ENCODE results near the gene MYEOV. TPM values are rescaled to one million over a fixed set of nuclear protein-coding genes. Genes with fewer than 3 reads are reported as not detected.

MYEOV gene
- total and polyA plus RNA-seq, 5 donors from 2014 or later, result 1.0 TPM; not detected in 4

GRCh38 chr11:69310934-69311766, 17.2 kb downstream of the MYEOV start:
- Mint-ChIP-seq H3K36me3 (no peaks in the 10 kb centered on the region), H3K4me3 (peak overlapping the region in 1 of 4 donors; percentile 21), H3K27ac (peak overlapping the region in 1 of 3 donors; percentile 87), H3K27me3 (no peaks in the 10 kb centered on the region), H3K9me3 (no peaks in the 10 kb centered on the region), H3K4me1 (peaks cover 0 to 15% (median 6%) of the 10 kb centered on the region in 4 donors)
- Histone ChIP-seq H3K27ac (ENCODE audit: insufficient read depth, low read length, poor library complexity, severe bottlenecking) (no peak overlapping the region), H3K4me3 (ENCODE audit: low read depth, low read length) (no peak overlapping the region), H3K36me3 (ENCODE audit: control insufficient read depth, insufficient read depth, low read length) (no peaks in the 10 kb centered on the region), H3K9me3 (ENCODE audit: control insufficient read depth in 2 of 2, low read length in 2 of 2) (no peaks in the 10 kb centered on the region), H3K27me3 (ENCODE audit: control insufficient read depth, insufficient read depth, low read length) (no peaks in the 10 kb centered on the region), H3K4me1 (ENCODE audit: control insufficient read depth, insufficient read depth, low read length, poor library complexity, severe bottlenecking) (peaks cover 16% of the 10 kb centered on the region)
- ATAC-seq (ENCODE audit: low read depth in 2 of 2) (no peak), DNase-seq (no peak)

GRCh38 chr11:69311767-69312385, 17.9 kb downstream of the MYEOV start:
- H3K9me3 Mint-ChIP-seq, result no peaks in the 10 kb centered on the region
- H3K27ac ChIP-seq (ENCODE audit: insufficient read depth, low read length, poor library complexity, severe bottlenecking), result no peak overlapping the region
- H3K4me3 Mint-ChIP-seq, result peak overlapping the region in 2 of 4 donors; percentile 33 to 82
- peaks cover 16% of the 10 kb centered on the region for H3K4me1 ChIP-seq (ENCODE audit: control insufficient read depth, insufficient read depth, low read length, poor library complexity, severe bottlenecking)
- H3K4me1 Mint-ChIP-seq, result peaks cover 0 to 15% (median 6%) of the 10 kb centered on the region in 4 donors
- H3K9me3 ChIP-seq (ENCODE audit: control insufficient read depth in 2 of 2, low read length in 2 of 2), result no peaks in the 10 kb centered on the region
- H3K4me3 ChIP-seq (ENCODE audit: low read depth, low read length), result no peak overlapping the region
- no peaks in the 10 kb centered on the region for H3K27me3 Mint-ChIP-seq
- no peaks in the 10 kb centered on the region for H3K36me3 Mint-ChIP-seq
- H3K36me3 ChIP-seq (ENCODE audit: control insufficient read depth, insufficient read depth, low read length), result no peaks in the 10 kb centered on the region
- H3K27me3 ChIP-seq (ENCODE audit: control insufficient read depth, insufficient read depth, low read length), result no peaks in the 10 kb centered on the region
- ATAC-seq (ENCODE audit: low read depth in 2 of 2) (no peak), DNase-seq (peak in 1 of 3 donors; percentile 18)
- peak overlapping the region; percentile 76 to 87 (median 85) for H3K27ac Mint-ChIP-seq

GRCh38 chr11:69312453-69313404, 18.8 kb downstream of the MYEOV start:
- H3K36me3 Mint-ChIP-seq, result no peaks in the 10 kb centered on the region

GRCh38 chr11:69313992-69314391, 20.0 kb downstream of the MYEOV start:
- Mint-ChIP-seq H3K27ac (no peak overlapping the region), H3K36me3 (no peaks in the 10 kb centered on the region), H3K27me3 (no peaks in the 10 kb centered on the region), H3K4me3 (no peak overlapping the region), H3K4me1 (peaks cover 0 to 15% (median 6%) of the 10 kb centered on the region in 4 donors), H3K9me3 (peaks cover 0 to 4% (median under 1%) of the 10 kb centered on the region in 7 donors)
- Histone ChIP-seq H3K9me3 (ENCODE audit: control insufficient read depth in 2 of 2, low read length in 2 of 2) (no peaks in the 10 kb centered on the region), H3K27ac (ENCODE audit: insufficient read depth, low read length, poor library complexity, severe bottlenecking) (no peak overlapping the region), H3K4me1 (ENCODE audit: control insufficient read depth, insufficient read depth, low read length, poor library complexity, severe bottlenecking) (peaks cover 16% of the 10 kb centered on the region), H3K36me3 (ENCODE audit: control insufficient read depth, insufficient read depth, low read length) (no peaks in the 10 kb centered on the region), H3K27me3 (ENCODE audit: control insufficient read depth, insufficient read depth, low read length) (no peaks in the 10 kb centered on the region), H3K4me3 (ENCODE audit: low read depth, low read length) (no peak overlapping the region)
- no peak for ATAC-seq (ENCODE audit: low read depth in 2 of 2)
- DNase-seq, result no peak

More at GRCh38 chr11:69312453-69313404, 18.8 kb downstream of the MYEOV start:
- Mint-ChIP-seq H3K4me3 (no peak overlapping the region), H3K4me1 (peaks cover 0 to 15% (median 6%) of the 10 kb centered on the region in 4 donors), H3K27me3 (no peaks in the 10 kb centered on the region), H3K9me3 (peaks cover 0 to 4% (median 0%) of the 10 kb centered on the region in 7 donors), H3K27ac (peak overlapping the region in 2 of 3 donors; percentile 63 to 87)
- Histone ChIP-seq H3K27me3 (ENCODE audit: control insufficient read depth, insufficient read depth, low read length) (no peaks in the 10 kb centered on the region), H3K9me3 (ENCODE audit: control insufficient read depth in 2 of 2, low read length in 2 of 2) (no peaks in the 10 kb centered on the region), H3K4me1 (ENCODE audit: control insufficient read depth, insufficient read depth, low read length, poor library complexity, severe bottlenecking) (peaks cover 16% of the 10 kb centered on the region), H3K4me3 (ENCODE audit: low read depth, low read length) (no peak overlapping the region), H3K27ac (ENCODE audit: insufficient read depth, low read length, poor library complexity, severe bottlenecking) (no peak overlapping the region), H3K36me3 (ENCODE audit: control insufficient read depth, insufficient read depth, low read length) (no peaks in the 10 kb centered on the region)
- no peak for ATAC-seq (ENCODE audit: low read depth in 2 of 2)
- no peak for DNase-seq

- H3K27me3 ChIP-seq (ENCODE audit: control insufficient read depth, insufficient read depth, low read length), result no peaks in the 10 kb centered on the region
- no peak overlapping the region for H3K4me3 Mint-ChIP-seq
- H3K9me3 ChIP-seq (ENCODE audit: control insufficient read depth in 2 of 2, low read length in 2 of 2), result no peaks in the 10 kb centered on the region
- DNase-seq (no peak), ATAC-seq (ENCODE audit: low read depth in 2 of 2) (no peak)
- H3K4me1 Mint-ChIP-seq, result peaks cover 0 to 15% (median 6%) of the 10 kb centered on the region in 4 donors
- H3K27ac Mint-ChIP-seq, result no peak overlapping the region
- H3K9me3 Mint-ChIP-seq, result peaks cover 0 to 4% (median 1%) of the 10 kb centered on the region in 7 donors
- no peak overlapping the region for H3K27ac ChIP-seq (ENCODE audit: insufficient read depth, low read length, poor library complexity, severe bottlenecking)
- no peaks in the 10 kb centered on the region for H3K36me3 ChIP-seq (ENCODE audit: control insufficient read depth, insufficient read depth, low read length)
- no peaks in the 10 kb centered on the region for H3K27me3 Mint-ChIP-seq
- H3K4me1 ChIP-seq (ENCODE audit: control insufficient read depth, insufficient read depth, low read length, poor library complexity, severe bottlenecking), result peaks cover 16% of the 10 kb centered on the region
- H3K36me3 Mint-ChIP-seq, result no peaks in the 10 kb centered on the region
- H3K4me3 ChIP-seq (ENCODE audit: low read depth, low read length), result no peak overlapping the region
Observed at GRCh38 chr11:69314555-69314954, 20.6 kb downstream of the MYEOV start.

GRCh38 chr11:69316956-69317355, 23.0 kb downstream of the MYEOV start:
- H3K9me3 Mint-ChIP-seq, result peaks cover 0 to 4% (median 1%) of the 10 kb centered on the region in 7 donors
- Histone ChIP-seq H3K36me3 (ENCODE audit: control insufficient read depth, insufficient read depth, low read length) (no peaks in the 10 kb centered on the region), H3K4me3 (ENCODE audit: low read depth, low read length) (no peak overlapping the region), H3K9me3 (ENCODE audit: control insufficient read depth in 2 of 2, low read length in 2 of 2) (no peaks in the 10 kb centered on the region), H3K27ac (ENCODE audit: insufficient read depth, low read length, poor library complexity, severe bottlenecking) (no peak overlapping the region), H3K27me3 (ENCODE audit: control insufficient read depth, insufficient read depth, low read length) (no peaks in the 10 kb centered on the region), H3K4me1 (ENCODE audit: control insufficient read depth, insufficient read depth, low read length, poor library complexity, severe bottlenecking) (peaks cover 10% of the 10 kb centered on the region)
- peaks cover 0 to 6% (median 2%) of the 10 kb centered on the region in 4 donors for H3K4me1 Mint-ChIP-seq
- H3K27me3 Mint-ChIP-seq, result no peaks in the 10 kb centered on the region
- no peak overlapping the region for H3K4me3 Mint-ChIP-seq
- no peak for DNase-seq
- no peaks in the 10 kb centered on the region for H3K36me3 Mint-ChIP-seq
- no peak for ATAC-seq (ENCODE audit: low read depth in 2 of 2)
- no peak overlapping the region for H3K27ac Mint-ChIP-seq

- Histone ChIP-seq H3K27ac (ENCODE audit: insufficient read depth, low read length, poor library complexity, severe bottlenecking) (no peak overlapping the region), H3K27me3 (ENCODE audit: control insufficient read depth, insufficient read depth, low read length) (no peaks in the 10 kb centered on the region), H3K9me3 (ENCODE audit: control insufficient read depth in 2 of 2, low read length in 2 of 2) (no peaks in the 10 kb centered on the region), H3K36me3 (ENCODE audit: control insufficient read depth, insufficient read depth, low read length) (no peaks in the 10 kb centered on the region), H3K4me1 (ENCODE audit: control insufficient read depth, insufficient read depth, low read length, poor library complexity, severe bottlenecking) (peaks cover 4% of the 10 kb centered on the region), H3K4me3 (ENCODE audit: low read depth, low read length) (no peak overlapping the region)
- H3K4me3 Mint-ChIP-seq, result no peak overlapping the region
- H3K27ac Mint-ChIP-seq, result no peak overlapping the region
- peaks cover 0 to under 1% (median 0%) of the 10 kb centered on the region in 4 donors for H3K4me1 Mint-ChIP-seq
- no peaks in the 10 kb centered on the region for H3K27me3 Mint-ChIP-seq
- no peaks in the 10 kb centered on the region for H3K36me3 Mint-ChIP-seq
- H3K9me3 Mint-ChIP-seq, result peaks cover 0 to 4% (median 1%) of the 10 kb centered on the region in 7 donors
- ATAC-seq (ENCODE audit: low read depth in 2 of 2), result no peak
- no peak for DNase-seq
Observed at GRCh38 chr11:69317401-69318092, 23.6 kb downstream of the MYEOV start.

Measured in CD4-positive, CD25-positive, alpha-beta regulatory T cell (primary cell).